PC-3 (cell line): ENCODE results near the gene CELF2. TPM values are rescaled to one million over a fixed set of nuclear protein-coding genes. Genes with fewer than 3 reads are reported as not detected.

Experiments used
- ATAC-seq: fragments of 200-7000 bp; cut with Tn5 transposase; 2 replicates; pipeline ENCODE4 v1.9.1; 2020; ENCODE audit warnings: mild to moderate bottlenecking, moderate library complexity
- BruUV-seq: library from RNA; stranded (reverse); fragments of 400-500 nt; replicated peaks from 2 replicates; lab custom pipeline; 2021; lab: Mats Ljungman, UMichigan
- CTCF ChIA-PET: fragments of 300-600 bp; sonication (Branson Sonifier 250); formaldehyde crosslinking; loops from one replicate; lab custom pipeline; 2022; ENCODE audit warnings: antibody characterized with exemption; lab: Charles Lee
- POLR2A ChIA-PET: fragments of 300-600 bp; sonication (Branson Sonifier 250); formaldehyde crosslinking; loops from one replicate; lab custom pipeline; 2022; ENCODE audit warnings: antibody characterized with exemption; ENCODE audit not compliant: unreplicated experiment; lab: Charles Lee
- DNase-seq: peaks from one replicate; pipeline ENCODE4 v3.0.0-alpha.2; 2015
- H2AFZ ChIP-seq: fragments of 300-600 bp; sonication (generic); 2 replicates; pipeline ENCODE4 v1.6.0; 2016; ENCODE audit warnings: antibody characterized with exemption, low read length
- H3F3A ChIP-seq: fragments of 300-600 bp; sonication (generic); one replicate; pipeline ENCODE4 v1.6.0; 2017; ENCODE audit warnings: antibody characterized with exemption, low read length, control low read depth, mild to moderate bottlenecking; ENCODE audit not compliant: unreplicated experiment
- H3K27ac ChIP-seq: fragments of 300-600 bp; sonication (generic); 2 replicates; pipeline ENCODE4 v1.5.1; 2016; ENCODE audit warnings: mild to moderate bottlenecking, low read length
- H3K27me3 ChIP-seq: fragments of 300-600 bp; sonication (generic); 2 replicates; pipeline ENCODE4 v1.6.1; 2016; ENCODE audit warnings: low read length, mixed read lengths
- H3K36me3 ChIP-seq: fragments of 300-600 bp; sonication (generic); 2 replicates; pipeline ENCODE4 v1.6.1; 2016; ENCODE audit warnings: low read depth, mixed run types, low read length, mixed read lengths
- H3K4me1 ChIP-seq: fragments of 300-600 bp; sonication (generic); 2 replicates; pipeline ENCODE4 v1.5.1; 2016; ENCODE audit warnings: low read length; ENCODE audit not compliant: insufficient read depth
- H3K4me2 ChIP-seq: fragments of 300-600 bp; sonication (generic); 2 replicates; pipeline ENCODE4 v1.6.0; 2016; ENCODE audit warnings: low read length
- H3K4me3 ChIP-seq: fragments of 300-600 bp; sonication (generic); 2 replicates; pipeline ENCODE4 v1.5.1; 2016; ENCODE audit warnings: mild to moderate bottlenecking, low read length, mixed read lengths
- H3K79me2 ChIP-seq: fragments of 300-600 bp; sonication (generic); 2 replicates; pipeline ENCODE4 v1.6.1; 2017; ENCODE audit warnings: low read length, mixed read lengths
- H3K9ac ChIP-seq: fragments of 300-600 bp; sonication (generic); 2 replicates; pipeline ENCODE4 v1.6.0; 2016; ENCODE audit warnings: mild to moderate bottlenecking, low read length
- H3K9me2 ChIP-seq: fragments of 300-600 bp; sonication (generic); replicated peaks from 2 replicates; pipeline ENCODE4 v1.6.1; 2016; ENCODE audit warnings: mixed run types, low read length, mixed read lengths
- H3K9me3 ChIP-seq: fragments of 300-600 bp; sonication (generic); 2 replicates; pipeline ENCODE4 v1.6.1; 2016; ENCODE audit warnings: low read length, mixed read lengths
- H4K20me1 ChIP-seq: fragments of 300-600 bp; sonication (generic); 2 replicates; pipeline ENCODE4 v1.6.1; 2016; ENCODE audit warnings: low read length, mixed read lengths
- CTCF ChIP-seq: fragments of 300-600 bp; sonication (generic); conservative IDR thresholded peaks from 2 replicates; pipeline ENCODE4 v1.5.1; 2017; ENCODE audit warnings: antibody characterized with exemption, low read depth, mild to moderate bottlenecking, low read length
- EZH2 ChIP-seq: fragments of 300-600 bp; sonication (generic); IDR thresholded peaks from one replicate; pipeline ENCODE4 v1.6.1; 2017; ENCODE audit warnings: antibody characterized with exemption, mild to moderate bottlenecking, low read length; ENCODE audit not compliant: unreplicated experiment
- EZH2phosphoT487 ChIP-seq: fragments of 300-600 bp; sonication (generic); IDR thresholded peaks from 2 replicates; pipeline ENCODE4 v1.6.1; 2018; ENCODE audit warnings: mild to moderate bottlenecking, antibody characterized with exemption, low read length, borderline replicate concordance
- intact Hi-C: fragments of 100-400 bp; cut with micrococcal nuclease; formaldehyde crosslinking; loops from 2 replicates; pipeline ENCODE4 v1.9.0; 2023
- total RNA-seq: library from RNA; depleted of rRNA; stranded (reverse); fragments of >200 nt; gene quantifications from 2 replicates; pipeline ENCODE4 v1.2.3, GENCODE V29; 2014

CELF2 gene
- total RNA-seq, 1 experiment from 2014 or later: not detected

GRCh38 chr10:11213137-11213536, 195.5 kb downstream of the CELF2 start:
- no peaks in the 10 kb centered on the region for H3K9me2 ChIP-seq
- H3K27ac ChIP-seq: no peak overlapping the region
- H3K27me3 ChIP-seq: peaks cover 34% of the 10 kb centered on the region
- no TSS peak for BruUV-seq
- no peak overlapping the region for H2AFZ ChIP-seq
- H3K9ac ChIP-seq: no peak overlapping the region
- DNase-seq (no peak), ATAC-seq (no peak)
- ChIA-PET POLR2A (no interaction called here), CTCF (no interaction called here)
- intact Hi-C loops: no loop called here
- H3K4me2 ChIP-seq: no peak overlapping the region
- H3K79me2 ChIP-seq: no peaks in the 10 kb centered on the region
- H4K20me1 ChIP-seq: no peaks in the 10 kb centered on the region
- TF ChIP-seq EZH2phosphoT487: no peak
- TF ChIP-seq EZH2: no peak
- no peak overlapping the region for H3K4me3 ChIP-seq
- H3K36me3 ChIP-seq: no peaks in the 10 kb centered on the region
- no peaks in the 10 kb centered on the region for H3K4me1 ChIP-seq
- no peaks in the 10 kb centered on the region for H3F3A ChIP-seq
- H3K9me3 ChIP-seq: no peaks in the 10 kb centered on the region

GRCh38 chr10:11214407-11214806, 196.7 kb downstream of the CELF2 start:
- ChIA-PET CTCF (no interaction called here), POLR2A (no interaction called here)
- no TSS peak for BruUV-seq

GRCh38 chr10:11215471-11215870, 197.8 kb downstream of the CELF2 start:
- intact Hi-C loops: no loop called here
- ATAC-seq (no peak), DNase-seq (no peak)
- Histone ChIP-seq H3K79me2 (no peaks in the 10 kb centered on the region), H3K9me2 (no peaks in the 10 kb centered on the region), H3K4me1 (no peaks in the 10 kb centered on the region), H3K4me3 (no peak overlapping the region), H3K36me3 (no peaks in the 10 kb centered on the region), H3K9ac (no peak overlapping the region), H3K4me2 (no peak overlapping the region), H3K27me3 (peaks cover 28% of the 10 kb centered on the region), H2AFZ (no peak overlapping the region), H3F3A (no peaks in the 10 kb centered on the region), H4K20me1 (no peaks in the 10 kb centered on the region), H3K27ac (no peak overlapping the region), H3K9me3 (no peaks in the 10 kb centered on the region)
- ChIA-PET CTCF (no interaction called here), POLR2A (no interaction called here)
- no peak for TF ChIP-seq EZH2
- TF ChIP-seq CTCF: no peak
- TF ChIP-seq EZH2phosphoT487: no peak
- BruUV-seq: no TSS peak

More at GRCh38 chr10:11214407-11214806, 196.7 kb downstream of the CELF2 start:
- Histone ChIP-seq H3K4me1 (no peaks in the 10 kb centered on the region), H3K9me2 (no peaks in the 10 kb centered on the region), H3K79me2 (no peaks in the 10 kb centered on the region), H3F3A (no peaks in the 10 kb centered on the region), H3K9ac (no peak overlapping the region), H3K4me2 (no peak overlapping the region), H3K36me3 (no peaks in the 10 kb centered on the region), H3K27ac (no peak overlapping the region), H4K20me1 (no peaks in the 10 kb centered on the region), H3K4me3 (no peak overlapping the region), H2AFZ (no peak overlapping the region), H3K27me3 (peaks cover 30% of the 10 kb centered on the region), H3K9me3 (no peaks in the 10 kb centered on the region)
- no peak for TF ChIP-seq EZH2
- no peak for TF ChIP-seq CTCF
- TF ChIP-seq EZH2phosphoT487: no peak
- intact Hi-C loops: no loop called here
- no peak for ATAC-seq
- DNase-seq: no peak
